WTC11 (cell line): ENCODE results near the gene LEUTX. TPM values are rescaled to one million over a fixed set of nuclear protein-coding genes. Genes with fewer than 3 reads are reported as not detected.

ENCODE experiments used
- ATAC-seq: fragments of 200-7000 bp; cut with Tn5 transposase; 2 replicates; pipeline ENCODE4 v1.10.0; 2021; ENCODE audit warnings: mild to moderate bottlenecking, moderate library complexity
- CTCF ChIA-PET: fragments of 300-600 bp; sonication (Branson Sonifier 250); formaldehyde crosslinking; loops from one replicate; lab custom pipeline; 2021; ENCODE audit warnings: antibody characterized with exemption; lab: Charles Lee
- POLR2A ChIA-PET: fragments of 350-600 bp; sonication (Branson Sonifier 250); formaldehyde crosslinking; loops from one replicate; lab custom pipeline; 2021; ENCODE audit warnings: antibody characterized with exemption; lab: Charles Lee
- DNase-seq: peaks from one replicate; pipeline ENCODE4 v3.0.0; 2021; ENCODE audit warnings: low spot score
- H3K27ac Mint-ChIP-seq: 2 replicates; pipeline ENCODE4 v1.8.0; 2021; ENCODE audit warnings: mixed read lengths
- H3K27me3 Mint-ChIP-seq: 2 replicates; pipeline ENCODE4 v1.8.0; 2021; ENCODE audit warnings: low read depth, mild to moderate bottlenecking, moderate library complexity, mixed read lengths
- H3K36me3 Mint-ChIP-seq: 2 replicates; pipeline ENCODE4 v1.8.0; 2021; ENCODE audit warnings: mixed read lengths
- H3K4me1 Mint-ChIP-seq: 2 replicates; pipeline ENCODE4 v1.8.0; 2022; ENCODE audit warnings: mixed read lengths
- H3K4me3 Mint-ChIP-seq: 2 replicates; pipeline ENCODE4 v1.8.0; 2021; ENCODE audit warnings: mild to moderate bottlenecking, moderate library complexity, mixed read lengths
- H3K9me3 Mint-ChIP-seq: 2 replicates; pipeline ENCODE4 v1.8.0; 2021; ENCODE audit warnings: mixed read lengths
- CREB1 ChIP-seq: sonication (generic); formaldehyde crosslinking; IDR thresholded peaks from 2 replicates; pipeline ENCODE4 v1.8.0; 2023; ENCODE audit warnings: mild to moderate bottlenecking, missing genetic modification reagents
- ELF4 ChIP-seq: sonication (generic); formaldehyde crosslinking; IDR thresholded peaks from 2 replicates; pipeline ENCODE4 v1.8.1; 2022; ENCODE audit warnings: low read depth, mild to moderate bottlenecking, moderate library complexity, missing genetic modification reagents
- ESRRA ChIP-seq: sonication (generic); formaldehyde crosslinking; IDR thresholded peaks from 2 replicates; pipeline ENCODE4 v1.8.1; 2022; ENCODE audit warnings: mild to moderate bottlenecking, missing genetic modification reagents, borderline replicate concordance
- ETV6 ChIP-seq: sonication (generic); formaldehyde crosslinking; IDR thresholded peaks from 2 replicates; pipeline ENCODE4 v1.8.1; 2022; ENCODE audit warnings: mild to moderate bottlenecking, missing genetic modification reagents
- GABPB1 ChIP-seq: sonication (generic); formaldehyde crosslinking; IDR thresholded peaks from 2 replicates; pipeline ENCODE4 v1.8.1; 2023; ENCODE audit warnings: mild to moderate bottlenecking, missing genetic modification reagents
- GTF2I ChIP-seq: fragments of 250-450 bp; sonication (Bioruptor Pico); conservative IDR thresholded peaks from 2 replicates; pipeline ENCODE4 v1.4.0; 2021; ENCODE audit warnings: mild to moderate bottlenecking
- HMGA2 ChIP-seq: fragments of 250-450 bp; sonication (Bioruptor Pico); IDR thresholded peaks from 2 replicates; pipeline ENCODE4 v1.4.0; 2021; ENCODE audit warnings: mild to moderate bottlenecking, moderate library complexity
- JUN ChIP-seq: sonication (generic); formaldehyde crosslinking; IDR thresholded peaks from 2 replicates; pipeline ENCODE4 v1.8.0; 2023; ENCODE audit warnings: mild to moderate bottlenecking, missing genetic modification reagents
- KAT7 ChIP-seq: sonication (generic); formaldehyde crosslinking; IDR thresholded peaks from 2 replicates; pipeline ENCODE4 v1.8.1; 2023; ENCODE audit warnings: missing genetic modification reagents, mild to moderate bottlenecking, borderline replicate concordance
- TEAD1 ChIP-seq: sonication (generic); formaldehyde crosslinking; IDR thresholded peaks from 2 replicates; pipeline ENCODE4 v1.8.0; 2022; ENCODE audit warnings: mild to moderate bottlenecking, missing genetic modification reagents
- ZNF138 ChIP-seq: sonication (generic); formaldehyde crosslinking; conservative IDR thresholded peaks from 2 replicates; pipeline ENCODE4 v1.8.1; 2022; ENCODE audit warnings: mild to moderate bottlenecking, moderate library complexity, missing genetic modification reagents
- total RNA-seq: library from RNA; stranded (reverse); gene quantifications from 3 replicates; pipeline ENCODE4 v1.2.3, GENCODE V29; 2021
- TF ChIP-seq, protein P1 (sequence below): sonication (generic); formaldehyde crosslinking; IDR thresholded peaks from 2 replicates; pipeline ENCODE4 v1.8.0; 2022; ENCODE audit warnings: mild to moderate bottlenecking, missing genetic modification reagents
- TF ChIP-seq, protein P2 (sequence below): fragments of 250-450 bp; sonication (Bioruptor Pico); IDR thresholded peaks from 2 replicates; pipeline ENCODE4 v1.8.0; 2021; ENCODE audit warnings: mild to moderate bottlenecking
- TF ChIP-seq, protein P3 (sequence below): sonication (generic); formaldehyde crosslinking; IDR thresholded peaks from 2 replicates; pipeline ENCODE4 v1.8.0; 2022; ENCODE audit warnings: mild to moderate bottlenecking, missing genetic modification reagents
- TF ChIP-seq, protein P4 (sequence below): sonication (generic); formaldehyde crosslinking; IDR thresholded peaks from 2 replicates; pipeline ENCODE4 v1.8.1; 2023; ENCODE audit warnings: mild to moderate bottlenecking, missing genetic modification reagents
- TF ChIP-seq, protein P5 (sequence below): fragments of 250-450 bp; sonication (Bioruptor Pico); IDR thresholded peaks from 2 replicates; pipeline ENCODE4 v1.9.0; 2021; ENCODE audit warnings: mild to moderate bottlenecking

LEUTX gene
- total RNA-seq, 1 experiment from 2014 or later: not detected

DNA sequence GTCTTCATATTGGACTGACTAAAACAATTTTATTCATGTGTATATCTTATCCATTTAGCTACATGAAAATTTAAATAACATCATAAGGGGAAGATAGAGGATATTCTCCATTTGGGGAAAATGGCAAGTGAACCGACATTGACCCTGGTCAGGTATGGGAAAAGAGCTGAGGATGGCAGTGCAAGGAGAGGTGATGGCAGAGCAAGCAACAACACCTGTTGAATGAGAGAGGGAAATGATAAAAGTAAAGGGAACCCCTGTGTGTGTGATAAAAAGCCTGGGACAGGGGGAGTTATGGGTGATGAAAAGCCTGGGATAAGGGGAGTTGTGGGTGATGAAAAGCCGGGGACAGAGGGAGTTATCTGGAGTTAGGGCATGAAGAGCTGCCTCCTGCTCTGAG, 44.8 kb upstream of the LEUTX start (continued):
- TF ChIP-seq JUN (CRISPR knock-in tag): no peak
- TF ChIP-seq, protein P1, sequence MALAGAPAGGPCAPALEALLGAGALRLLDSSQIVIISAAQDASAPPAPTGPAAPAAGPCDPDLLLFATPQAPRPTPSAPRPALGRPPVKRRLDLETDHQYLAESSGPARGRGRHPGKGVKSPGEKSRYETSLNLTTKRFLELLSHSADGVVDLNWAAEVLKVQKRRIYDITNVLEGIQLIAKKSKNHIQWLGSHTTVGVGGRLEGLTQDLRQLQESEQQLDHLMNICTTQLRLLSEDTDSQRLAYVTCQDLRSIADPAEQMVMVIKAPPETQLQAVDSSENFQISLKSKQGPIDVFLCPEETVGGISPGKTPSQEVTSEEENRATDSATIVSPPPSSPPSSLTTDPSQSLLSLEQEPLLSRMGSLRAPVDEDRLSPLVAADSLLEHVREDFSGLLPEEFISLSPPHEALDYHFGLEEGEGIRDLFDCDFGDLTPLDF (CRISPR knock-in tag): no peak
- TF ChIP-seq, protein P2, sequence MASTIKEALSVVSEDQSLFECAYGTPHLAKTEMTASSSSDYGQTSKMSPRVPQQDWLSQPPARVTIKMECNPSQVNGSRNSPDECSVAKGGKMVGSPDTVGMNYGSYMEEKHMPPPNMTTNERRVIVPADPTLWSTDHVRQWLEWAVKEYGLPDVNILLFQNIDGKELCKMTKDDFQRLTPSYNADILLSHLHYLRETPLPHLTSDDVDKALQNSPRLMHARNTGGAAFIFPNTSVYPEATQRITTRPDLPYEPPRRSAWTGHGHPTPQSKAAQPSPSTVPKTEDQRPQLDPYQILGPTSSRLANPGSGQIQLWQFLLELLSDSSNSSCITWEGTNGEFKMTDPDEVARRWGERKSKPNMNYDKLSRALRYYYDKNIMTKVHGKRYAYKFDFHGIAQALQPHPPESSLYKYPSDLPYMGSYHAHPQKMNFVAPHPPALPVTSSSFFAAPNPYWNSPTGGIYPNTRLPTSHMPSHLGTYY (CRISPR knock-in tag): no peak
- TF ChIP-seq, all 79 proteins: peak for 0

DNA sequence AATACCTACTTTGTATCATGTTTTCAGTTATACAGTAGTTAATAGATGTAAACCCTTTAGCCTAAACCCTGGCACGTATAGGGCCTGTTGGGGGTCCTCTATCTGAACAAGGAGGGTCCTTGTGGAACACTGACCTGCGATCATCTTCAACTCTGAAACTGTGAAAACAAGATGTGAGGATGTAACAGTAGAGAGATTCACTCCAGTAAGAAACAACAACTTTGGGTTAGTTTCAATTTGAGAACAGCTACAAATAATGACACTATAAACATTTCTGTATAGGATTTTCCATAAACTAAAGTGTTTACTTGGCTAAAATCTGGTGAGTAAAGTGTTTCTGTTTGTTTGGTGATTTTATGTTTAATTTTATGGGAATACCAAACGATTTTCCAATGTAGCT, 43.0 kb upstream of the LEUTX start:
- peaks cover 4% of the 10 kb centered on the region; the same call in 1 of the 2 replicates for H3K9me3 Mint-ChIP-seq
- ChIA-PET CTCF (no interaction called here), POLR2A (no interaction called here)
- H3K4me1 Mint-ChIP-seq: no peaks in the 10 kb centered on the region; the same call in 1 of the 2 replicates
- no peaks in the 10 kb centered on the region for H3K36me3 Mint-ChIP-seq
- H3K4me3 Mint-ChIP-seq: no peak overlapping the region
- no peak for ATAC-seq
- no peak overlapping the region for H3K27ac Mint-ChIP-seq
- TF ChIP-seq ESRRA (CRISPR knock-in tag) (no peak), HMGA2 (CRISPR knock-in tag) (no peak), ZNF138 (CRISPR knock-in tag) (no peak), ETV6 (no peak)
- peaks cover 35% of the 10 kb centered on the region for H3K27me3 Mint-ChIP-seq
- no peak for DNase-seq

DNA sequence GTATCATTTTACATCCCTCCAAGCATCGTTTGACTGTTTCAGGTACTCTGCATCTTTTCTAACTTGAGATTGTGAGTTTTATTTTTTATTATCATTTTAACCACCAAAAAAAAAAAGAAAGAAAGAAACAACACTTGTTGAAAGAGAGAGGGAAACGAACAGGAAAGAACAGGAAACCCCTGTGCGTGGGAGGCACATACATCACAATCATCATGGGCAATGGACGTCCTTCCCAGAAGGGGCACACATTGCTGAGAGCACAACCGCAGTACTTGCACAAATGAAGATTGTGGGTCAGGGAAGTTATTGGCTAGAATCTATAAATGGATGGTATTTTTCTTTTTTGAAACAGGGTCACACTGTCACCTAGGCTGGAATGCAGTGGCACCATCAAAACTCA, 42.6 kb upstream of the LEUTX start:
- POLR2A ChIA-PET: interaction anchor here (0.6 kb wide), 1 partner anchor 195 kb away, joined by 11 read pairs; no protein-coding TSS in a partner anchor
- no peak overlapping the region for H3K4me3 Mint-ChIP-seq
- H3K27me3 Mint-ChIP-seq: peaks cover 33% of the 10 kb centered on the region
- peaks cover 4% of the 10 kb centered on the region; the same call in 1 of the 2 replicates for H3K9me3 Mint-ChIP-seq
- H3K27ac Mint-ChIP-seq: no peak overlapping the region
- TF ChIP-seq ELF4 (CRISPR knock-in tag) (no peak), KAT7 (CRISPR knock-in tag) (no peak)
- TF ChIP-seq, protein P3, sequence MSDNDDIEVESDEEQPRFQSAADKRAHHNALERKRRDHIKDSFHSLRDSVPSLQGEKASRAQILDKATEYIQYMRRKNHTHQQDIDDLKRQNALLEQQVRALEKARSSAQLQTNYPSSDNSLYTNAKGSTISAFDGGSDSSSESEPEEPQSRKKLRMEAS (CRISPR knock-in tag): no peak
- TF ChIP-seq, protein P4, sequence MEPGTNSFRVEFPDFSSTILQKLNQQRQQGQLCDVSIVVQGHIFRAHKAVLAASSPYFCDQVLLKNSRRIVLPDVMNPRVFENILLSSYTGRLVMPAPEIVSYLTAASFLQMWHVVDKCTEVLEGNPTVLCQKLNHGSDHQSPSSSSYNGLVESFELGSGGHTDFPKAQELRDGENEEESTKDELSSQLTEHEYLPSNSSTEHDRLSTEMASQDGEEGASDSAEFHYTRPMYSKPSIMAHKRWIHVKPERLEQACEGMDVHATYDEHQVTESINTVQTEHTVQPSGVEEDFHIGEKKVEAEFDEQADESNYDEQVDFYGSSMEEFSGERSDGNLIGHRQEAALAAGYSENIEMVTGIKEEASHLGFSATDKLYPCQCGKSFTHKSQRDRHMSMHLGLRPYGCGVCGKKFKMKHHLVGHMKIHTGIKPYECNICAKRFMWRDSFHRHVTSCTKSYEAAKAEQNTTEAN: no peak
- TF ChIP-seq, protein P5, sequence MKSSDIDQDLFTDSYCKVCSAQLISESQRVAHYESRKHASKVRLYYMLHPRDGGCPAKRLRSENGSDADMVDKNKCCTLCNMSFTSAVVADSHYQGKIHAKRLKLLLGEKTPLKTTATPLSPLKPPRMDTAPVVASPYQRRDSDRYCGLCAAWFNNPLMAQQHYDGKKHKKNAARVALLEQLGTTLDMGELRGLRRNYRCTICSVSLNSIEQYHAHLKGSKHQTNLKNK: no peak
- ATAC-seq (no peak), DNase-seq (no peak)
- H3K36me3 Mint-ChIP-seq: no peaks in the 10 kb centered on the region
- no peaks in the 10 kb centered on the region; the same call in 1 of the 2 replicates for H3K4me1 Mint-ChIP-seq
- CTCF ChIA-PET: no interaction called here

DNA sequence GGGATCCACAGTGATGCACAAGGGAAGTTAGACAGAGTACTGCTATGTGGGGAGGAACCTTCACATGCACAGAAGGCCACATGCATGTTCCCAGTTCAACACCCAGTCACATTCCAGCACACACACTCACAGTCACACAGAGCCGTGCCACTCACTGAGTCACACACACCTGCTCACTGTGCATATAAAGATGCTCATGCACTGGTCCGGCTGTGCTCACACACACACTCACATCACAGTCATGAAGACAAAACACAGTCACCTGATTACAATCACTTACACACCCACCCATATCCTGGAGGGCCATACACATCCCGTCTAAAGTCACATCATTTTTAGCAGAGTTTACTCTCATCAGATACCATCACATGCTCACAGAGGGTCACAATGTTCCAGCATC, 41.3 kb upstream of the LEUTX start:
- TF ChIP-seq TEAD1: no peak
- no peak for TF ChIP-seq GABPB1 (CRISPR knock-in tag)
- TF ChIP-seq CREB1 (CRISPR knock-in tag): no peak
- no peak for TF ChIP-seq GTF2I
- TF ChIP-seq ELF4 (CRISPR knock-in tag): no peak
- TF ChIP-seq, all 79 proteins: peak for 0
- ChIA-PET CTCF (no interaction called here), POLR2A (no interaction called here)
- DNase-seq: no peak
- no peak for ATAC-seq
- H3K4me1 Mint-ChIP-seq: no peaks in the 10 kb centered on the region; the same call in 1 of the 2 replicates
- H3K36me3 Mint-ChIP-seq: no peaks in the 10 kb centered on the region
- no peak overlapping the region for H3K27ac Mint-ChIP-seq
- H3K27me3 Mint-ChIP-seq: peaks cover 30% of the 10 kb centered on the region
- H3K9me3 Mint-ChIP-seq: peaks cover 4% of the 10 kb centered on the region; the same call in 1 of the 2 replicates
- no peak overlapping the region for H3K4me3 Mint-ChIP-seq
